HG02840 (cell line): ENCODE results near the gene ACVR2B.

ENCODE experiments used
- ATAC-seq: cut with Tn5 transposase; IDR thresholded peaks from one replicate; pipeline ENCODE4 v1.9.1; 2021; ENCODE audit warnings: mild to moderate bottlenecking, moderate library complexity, moderate number of reproducible peaks; ENCODE audit not compliant: unreplicated experiment, low FRiP score

Gene ACVR2B

GRCh38 chr3:38522002-38522401 is 68.3 kb downstream of the ACVR2B start:
- no peak for ATAC-seq

GRCh38 chr3:38524141-38524739 is 70.5 kb downstream of the ACVR2B start:
- ATAC-seq, result no peak

- ATAC-seq, result no peak
Measured at GRCh38 chr3:38526792-38527191, 73.1 kb downstream of the ACVR2B start.

DNA sequence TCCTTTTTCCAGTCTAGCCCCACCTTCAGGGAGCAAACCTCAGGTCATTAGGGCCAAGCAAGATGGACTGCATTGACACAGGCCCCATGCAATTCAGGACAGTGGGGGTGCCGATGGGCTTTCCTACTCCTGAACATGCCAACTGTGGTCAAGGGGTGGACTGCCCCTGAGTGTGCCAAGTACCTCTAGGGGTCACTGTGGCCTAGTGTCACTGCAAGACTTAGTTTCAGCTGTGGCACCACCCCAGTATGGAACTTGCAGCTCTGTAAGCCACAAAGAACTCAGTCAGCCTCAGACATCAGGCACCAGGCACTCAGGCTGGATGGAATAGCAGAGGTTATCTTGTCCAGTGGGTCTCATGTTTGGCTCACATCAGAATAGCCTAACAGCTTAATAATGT is 74.8 kb downstream of the ACVR2B start:
- no peak for ATAC-seq

DNA sequence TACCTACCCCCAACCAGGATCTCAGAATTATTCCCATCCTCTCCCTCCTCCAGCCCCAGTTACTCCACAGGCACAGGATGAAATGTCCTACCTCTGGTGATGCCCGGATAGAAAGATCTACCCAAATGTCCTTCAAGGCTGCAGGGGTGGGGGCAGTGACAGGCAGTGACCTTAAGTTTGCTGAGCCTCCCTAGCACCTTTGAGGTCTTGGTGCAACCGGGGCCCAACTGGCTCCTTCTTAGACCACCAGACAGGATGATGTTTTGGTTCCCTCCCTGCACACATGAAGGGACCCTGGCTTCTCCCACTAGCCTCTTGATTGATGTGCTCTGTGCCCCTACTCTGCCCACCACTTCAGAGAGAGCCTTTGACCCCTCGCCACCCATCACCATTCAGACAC is 78.8 kb downstream of the ACVR2B start:
- no peak for ATAC-seq

DNA sequence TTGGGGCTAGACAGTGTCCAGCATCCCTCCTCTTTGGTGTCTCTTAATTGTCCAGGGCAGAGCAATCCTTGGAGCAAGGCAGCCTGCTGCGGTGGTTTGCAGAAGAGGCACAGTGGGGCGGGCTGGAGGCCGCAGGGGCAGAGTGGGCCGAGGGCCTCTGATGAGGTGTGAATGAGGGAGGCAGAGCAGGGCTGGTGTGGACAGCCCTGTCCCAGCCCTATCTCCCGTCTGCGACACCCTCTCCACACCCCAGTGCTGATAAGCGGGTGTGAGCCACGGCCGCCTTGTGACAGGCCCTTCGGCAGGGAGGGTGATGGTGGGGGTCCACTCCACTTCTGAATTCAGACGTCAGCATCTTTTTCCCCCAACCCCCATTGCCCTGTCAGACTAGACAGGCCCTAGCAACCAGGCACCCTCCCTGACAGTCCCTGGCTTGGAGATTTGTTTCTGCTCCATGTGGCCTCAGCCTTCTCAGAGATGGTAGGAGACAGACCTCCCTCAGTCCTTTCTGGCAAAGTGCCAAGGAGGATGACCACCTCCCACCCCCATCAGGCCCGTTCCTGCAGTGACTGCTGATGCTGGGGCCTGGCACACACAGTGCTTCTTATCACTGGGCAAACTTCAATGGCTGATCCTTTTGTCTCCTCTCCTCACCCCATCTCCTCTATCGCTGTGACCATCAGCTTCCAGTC is 79.7 kb downstream of the ACVR2B start:
- no peak for ATAC-seq

- ATAC-seq, result no peak
Measured at GRCh38 chr3:38534180-38534579, 80.5 kb downstream of the ACVR2B start.

DNA sequence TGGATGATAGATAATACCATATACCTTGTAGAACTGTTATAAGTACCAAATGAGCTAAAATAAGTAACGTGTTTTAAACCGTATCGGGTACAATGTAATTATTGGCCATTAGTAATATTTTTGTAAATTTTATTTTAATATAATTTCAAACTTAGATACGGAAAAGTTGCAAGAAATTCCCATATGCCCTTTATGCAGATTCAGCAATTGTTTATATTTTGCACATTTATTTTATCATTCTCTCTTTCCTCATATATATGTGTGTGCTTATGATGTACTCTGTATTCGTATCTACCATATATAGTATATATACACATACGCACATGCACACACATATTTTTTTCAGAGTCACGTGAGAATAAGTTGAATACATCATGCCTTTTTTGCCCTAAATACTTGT is 80.9 kb downstream of the ACVR2B start:
- no peak for ATAC-seq

GRCh38 chr3:38536671-38537070 is 83.0 kb downstream of the ACVR2B start:
- no peak for ATAC-seq

GRCh38 chr3:38538773-38539353 is 85.2 kb downstream of the ACVR2B start:
- no peak for ATAC-seq

DNA sequence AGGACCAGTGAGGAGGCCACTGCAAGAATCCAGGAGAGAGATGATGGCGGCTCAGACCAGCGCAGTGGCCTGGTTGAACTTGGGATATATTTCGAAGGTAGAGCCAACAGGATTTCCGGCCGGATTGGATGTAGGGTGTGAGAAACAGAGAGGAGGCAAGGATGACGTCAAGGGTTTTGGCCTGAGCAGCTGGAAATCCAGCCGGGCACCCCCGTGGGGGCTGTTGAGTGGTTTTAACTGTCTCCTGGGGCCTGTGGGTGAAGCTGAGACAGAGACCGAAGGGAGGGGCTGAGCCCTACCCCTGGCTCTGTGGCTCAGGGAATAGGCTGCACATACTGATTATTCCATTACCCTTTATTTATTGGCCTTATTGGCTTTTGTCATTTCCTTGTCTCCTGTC is 88.1 kb downstream of the ACVR2B start:
- no peak for ATAC-seq
